DOHH2 (cell line): ENCODE measurements around the gene KRT9.

Source experiments
- H3F3A ChIP-seq: fragments of 200-600 bp; sonication (generic), shearing (Covaris generic); 2 replicates; pipeline ENCODE4 v1.6.0; 2016; ENCODE audit warnings: antibody characterized with exemption, mild to moderate bottlenecking; ENCODE audit not compliant: control insufficient read depth, insufficient read depth
- H3K27ac ChIP-seq: fragments of 200-600 bp; sonication (generic); 2 replicates; pipeline ENCODE4 v1.5.1; 2014; ENCODE audit warnings: low read depth, mild to moderate bottlenecking, low read length, moderate library complexity
- H3K27me3 ChIP-seq: fragments of 200-600 bp; sonication (generic); 2 replicates; pipeline ENCODE4 v1.6.1; 2014; ENCODE audit warnings: mild to moderate bottlenecking, low read length, mixed read lengths; ENCODE audit not compliant: control insufficient read depth
- H3K36me3 ChIP-seq: fragments of 200-600 bp; sonication (generic); 2 replicates; pipeline ENCODE4 v1.6.1; 2014; ENCODE audit warnings: mild to moderate bottlenecking, low read length, moderate library complexity, mixed read lengths; ENCODE audit not compliant: control insufficient read depth
- H3K4me1 ChIP-seq: fragments of 200-600 bp; sonication (generic); 2 replicates; pipeline ENCODE4 v1.6.1; 2014; ENCODE audit warnings: mild to moderate bottlenecking, low read length, mixed read lengths; ENCODE audit not compliant: control insufficient read depth
- H3K4me2 ChIP-seq: fragments of 200-600 bp; sonication (generic); 2 replicates; pipeline ENCODE4 v1.6.0; 2014; ENCODE audit warnings: mild to moderate bottlenecking, low read length, moderate library complexity
- H3K4me3 ChIP-seq: fragments of 200-600 bp; sonication (generic); 2 replicates; pipeline ENCODE4 v1.5.1; 2014; ENCODE audit warnings: mild to moderate bottlenecking, low read length, mixed read lengths
- H3K79me2 ChIP-seq: fragments of 200-600 bp; sonication (generic); 2 replicates; pipeline ENCODE4 v1.6.1; 2014; ENCODE audit warnings: mild to moderate bottlenecking, low read length, mixed read lengths; ENCODE audit not compliant: control insufficient read depth
- H3K9me2 ChIP-seq: fragments of 200-600 bp; sonication (generic); replicated peaks from 2 replicates; pipeline ENCODE4 v1.6.1; 2014; ENCODE audit warnings: mild to moderate bottlenecking, low read length, mixed read lengths; ENCODE audit not compliant: control insufficient read depth
- H3K9me3 ChIP-seq: fragments of 200-600 bp; sonication (generic); 2 replicates; pipeline ENCODE4 v1.6.1; 2014; ENCODE audit warnings: antibody characterized with exemption, low read length, mixed read lengths; ENCODE audit not compliant: control insufficient read depth, insufficient read depth
- H4K20me1 ChIP-seq: fragments of 200-600 bp; sonication (generic); 2 replicates; pipeline ENCODE4 v1.6.0; 2014; ENCODE audit warnings: low read depth, mild to moderate bottlenecking, antibody characterized with exemption, low read length, moderate library complexity; ENCODE audit not compliant: control insufficient read depth, insufficient read depth
- EZH2phosphoT487 ChIP-seq: fragments of 200-600 bp; sonication (generic); IDR thresholded peaks from 2 replicates; pipeline ENCODE4 v1.6.1; 2017; ENCODE audit warnings: borderline replicate concordance, mild to moderate bottlenecking, antibody characterized with exemption, low read length, moderate library complexity, mixed read lengths
- TF ChIP-seq, protein P1 (sequence below): fragments of 200-600 bp; sonication (generic); IDR thresholded peaks from one replicate; pipeline ENCODE4 v1.5.1; 2014; ENCODE audit warnings: antibody characterized with exemption, mild to moderate bottlenecking, low read depth, low read length; ENCODE audit not compliant: poor library complexity, severe bottlenecking

The KRT9 gene

DNA sequence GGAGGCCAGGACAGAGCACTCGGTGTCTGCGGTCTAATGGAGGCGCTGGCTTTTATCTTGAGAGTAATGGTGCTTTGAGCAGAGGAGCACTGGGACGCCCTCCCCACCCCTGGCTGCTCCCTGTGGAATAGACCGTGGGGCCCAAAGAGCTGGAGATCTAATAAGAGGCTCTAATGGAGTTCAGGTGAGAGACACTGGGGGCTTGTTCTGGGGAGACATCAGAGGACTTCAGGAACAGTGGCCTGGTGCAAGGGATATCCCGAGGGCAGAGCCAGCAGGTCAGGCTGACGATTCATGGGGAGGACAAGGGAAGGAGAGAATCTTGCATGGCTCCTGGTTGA, 34.3 kb downstream of the KRT9 start:
- no peaks in the 10 kb centered on the region; the same call in 1 of the 2 replicates for H3K27me3 ChIP-seq
- no peaks in the 10 kb centered on the region for H3K9me3 ChIP-seq
- TF ChIP-seq, protein P1, sequence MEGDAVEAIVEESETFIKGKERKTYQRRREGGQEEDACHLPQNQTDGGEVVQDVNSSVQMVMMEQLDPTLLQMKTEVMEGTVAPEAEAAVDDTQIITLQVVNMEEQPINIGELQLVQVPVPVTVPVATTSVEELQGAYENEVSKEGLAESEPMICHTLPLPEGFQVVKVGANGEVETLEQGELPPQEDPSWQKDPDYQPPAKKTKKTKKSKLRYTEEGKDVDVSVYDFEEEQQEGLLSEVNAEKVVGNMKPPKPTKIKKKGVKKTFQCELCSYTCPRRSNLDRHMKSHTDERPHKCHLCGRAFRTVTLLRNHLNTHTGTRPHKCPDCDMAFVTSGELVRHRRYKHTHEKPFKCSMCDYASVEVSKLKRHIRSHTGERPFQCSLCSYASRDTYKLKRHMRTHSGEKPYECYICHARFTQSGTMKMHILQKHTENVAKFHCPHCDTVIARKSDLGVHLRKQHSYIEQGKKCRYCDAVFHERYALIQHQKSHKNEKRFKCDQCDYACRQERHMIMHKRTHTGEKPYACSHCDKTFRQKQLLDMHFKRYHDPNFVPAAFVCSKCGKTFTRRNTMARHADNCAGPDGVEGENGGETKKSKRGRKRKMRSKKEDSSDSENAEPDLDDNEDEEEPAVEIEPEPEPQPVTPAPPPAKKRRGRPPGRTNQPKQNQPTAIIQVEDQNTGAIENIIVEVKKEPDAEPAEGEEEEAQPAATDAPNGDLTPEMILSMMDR = no peak
- no peak for TF ChIP-seq EZH2phosphoT487
- no peaks in the 10 kb centered on the region for H3K36me3 ChIP-seq
- no peaks in the 10 kb centered on the region for H3F3A ChIP-seq
- no peak overlapping the region for H3K4me3 ChIP-seq
- no peaks in the 10 kb centered on the region for H3K79me2 ChIP-seq
- H3K4me1 ChIP-seq = no peaks in the 10 kb centered on the region
- no peak overlapping the region for H3K27ac ChIP-seq
- no peaks in the 10 kb centered on the region for H4K20me1 ChIP-seq
- H3K9me2 ChIP-seq = no peaks in the 10 kb centered on the region
- H3K4me2 ChIP-seq = no peak overlapping the region

DNA sequence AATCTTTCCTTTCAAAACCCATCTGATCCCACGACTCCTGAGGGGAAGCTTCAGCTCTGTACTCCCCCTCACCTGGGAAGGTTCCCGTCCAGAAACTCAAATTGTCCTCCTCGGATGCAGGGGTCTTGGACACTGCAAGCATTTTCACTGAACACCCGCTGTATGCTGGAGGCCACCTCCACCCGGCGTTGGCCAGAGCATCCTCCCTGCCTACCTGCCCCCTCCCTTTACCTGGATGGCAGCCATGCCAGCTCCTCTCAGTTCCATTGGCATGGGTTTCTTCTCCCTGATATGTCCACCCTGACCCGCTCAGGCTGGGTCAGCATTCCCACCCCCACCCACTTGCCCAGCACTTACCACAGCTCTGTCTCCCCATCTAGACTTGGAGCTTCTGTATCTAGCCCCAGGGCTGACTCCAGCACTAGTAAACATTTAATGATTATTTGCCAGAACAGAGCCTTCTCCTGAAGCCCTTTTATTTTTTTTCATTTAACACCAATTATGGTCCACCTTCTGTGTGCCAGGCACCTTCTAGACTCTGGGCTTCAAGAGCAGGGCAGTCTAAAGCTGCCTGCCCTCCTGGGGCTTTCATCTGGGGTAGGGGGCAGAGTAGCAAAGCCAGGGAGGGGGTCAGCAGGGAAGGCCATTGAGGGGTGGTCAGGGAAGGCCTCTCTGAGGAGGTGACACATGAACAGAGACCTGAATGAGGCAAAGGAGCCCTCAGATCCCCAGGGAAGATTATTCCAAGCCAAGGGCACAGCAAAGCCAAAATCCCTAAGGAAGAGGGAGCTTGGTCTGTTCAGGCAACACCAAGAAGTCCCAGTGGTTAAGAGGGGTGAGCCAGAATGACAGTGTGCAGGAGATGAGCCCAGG, 34.9 kb downstream of the KRT9 start:
- H3K36me3 ChIP-seq = no peaks in the 10 kb centered on the region
- no peaks in the 10 kb centered on the region; the same call in 1 of the 2 replicates for H3K27me3 ChIP-seq
- H3K4me2 ChIP-seq = no peak overlapping the region
- no peaks in the 10 kb centered on the region for H3K9me3 ChIP-seq
- H3K9me2 ChIP-seq = no peaks in the 10 kb centered on the region
- H4K20me1 ChIP-seq = no peaks in the 10 kb centered on the region
- no peaks in the 10 kb centered on the region for H3K79me2 ChIP-seq
- no peaks in the 10 kb centered on the region for H3K4me1 ChIP-seq
- no peak overlapping the region for H3K4me3 ChIP-seq
- no peaks in the 10 kb centered on the region for H3F3A ChIP-seq
- no peak overlapping the region for H3K27ac ChIP-seq
- TF ChIP-seq EZH2phosphoT487 = no peak
- TF ChIP-seq, protein P1 = no peak

DNA sequence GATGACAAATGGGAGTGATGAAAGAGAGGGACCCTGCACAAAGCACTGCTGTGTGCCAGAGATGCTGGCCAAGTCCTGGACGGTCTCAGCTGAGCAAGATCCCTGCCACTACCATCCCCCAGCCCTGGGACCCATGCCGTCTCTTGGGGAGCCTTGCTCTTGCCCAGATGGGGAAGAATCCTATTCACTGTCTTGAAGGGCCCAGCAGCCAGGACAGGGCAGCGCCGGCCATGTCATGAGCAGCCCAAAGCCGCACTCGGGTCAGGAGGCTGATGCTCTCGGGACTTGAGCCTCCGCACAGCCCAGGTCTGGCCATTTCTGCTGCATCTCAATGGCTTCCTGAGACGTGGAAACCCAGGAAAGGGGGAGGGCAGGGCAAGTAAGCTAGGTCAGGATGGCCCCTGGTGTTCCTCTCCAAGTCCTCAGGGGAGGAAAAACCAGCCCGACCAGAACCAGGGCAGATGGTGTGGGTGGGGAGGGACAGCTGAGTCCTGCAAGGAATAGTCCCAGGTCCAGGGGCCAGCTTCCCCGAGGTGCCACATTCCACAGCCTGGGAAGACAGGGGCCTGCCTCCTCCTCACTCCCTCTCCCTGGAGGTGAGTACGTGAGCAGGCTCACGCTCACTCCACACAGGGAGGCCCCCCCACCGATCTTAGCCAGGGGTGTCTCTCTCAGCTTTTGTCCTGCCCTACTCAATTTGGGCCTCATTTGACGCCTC, 35.9 kb downstream of the KRT9 start:
- no peak overlapping the region for H3K4me3 ChIP-seq
- no peaks in the 10 kb centered on the region for H3K4me1 ChIP-seq
- H3K27ac ChIP-seq = no peak overlapping the region
- no peaks in the 10 kb centered on the region for H3K79me2 ChIP-seq
- peaks cover 2% of the 10 kb centered on the region; the same call in 1 of the 2 replicates for H3K27me3 ChIP-seq
- no peaks in the 10 kb centered on the region for H3F3A ChIP-seq
- H3K36me3 ChIP-seq = no peaks in the 10 kb centered on the region
- H4K20me1 ChIP-seq = no peaks in the 10 kb centered on the region
- no peak for TF ChIP-seq EZH2phosphoT487
- TF ChIP-seq, protein P1 = no peak
- H3K9me2 ChIP-seq = no peaks in the 10 kb centered on the region
- H3K4me2 ChIP-seq = no peak overlapping the region
- no peaks in the 10 kb centered on the region for H3K9me3 ChIP-seq
